Measurements from ENCODE around the gene NCEH1.
"Not testable (repeated sequence)": the region's sequence is repeated elsewhere in the genome, so short reads cannot be mapped to it uniquely, and the experiment has no call there.

Gene NCEH1

DNA sequence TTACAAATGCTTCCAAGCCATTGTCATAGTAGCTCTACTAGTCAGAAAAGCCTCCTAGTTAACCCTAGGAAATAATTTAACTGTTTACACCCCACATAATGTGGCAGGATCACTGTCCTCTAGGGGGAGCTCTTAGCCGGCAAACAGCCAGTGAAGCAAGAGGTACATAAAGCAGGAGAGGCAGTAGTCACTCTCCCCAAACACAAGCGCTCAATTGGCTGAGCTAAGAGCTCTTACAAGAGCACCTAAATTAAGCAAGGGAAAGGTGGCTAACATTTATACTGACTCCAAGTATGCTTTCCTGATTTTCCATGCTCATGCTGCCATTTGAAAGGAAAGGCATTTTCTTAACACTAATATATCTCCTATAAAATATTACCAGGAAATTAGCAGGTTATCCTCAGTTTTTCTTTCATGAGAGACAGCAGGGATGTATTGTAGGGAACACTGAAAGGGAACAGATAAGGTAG, 37.6 kb downstream of the NCEH1 start:
- DNase-seq = peak; percentile 76

DNA sequence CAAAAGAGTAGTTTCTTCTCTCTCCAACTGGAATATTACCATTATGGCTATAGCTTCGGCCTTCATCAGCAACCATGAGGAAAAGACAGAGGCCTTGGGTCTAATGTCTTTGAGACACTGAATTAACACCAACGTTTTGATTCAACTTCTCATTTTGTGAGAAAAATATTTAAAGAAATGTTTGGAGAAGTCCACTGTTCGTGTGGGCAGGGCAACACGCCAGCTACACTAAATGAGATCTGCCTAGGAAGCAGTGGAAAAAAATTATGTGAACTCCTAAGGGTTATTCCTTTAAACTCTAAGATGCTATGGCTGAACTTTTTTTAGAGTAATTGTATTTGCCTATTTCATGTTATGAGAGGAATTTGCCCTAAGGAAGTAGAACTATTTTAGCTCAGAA, 41.8 kb downstream of the NCEH1 start:
- DNase-seq = no peak

DNA sequence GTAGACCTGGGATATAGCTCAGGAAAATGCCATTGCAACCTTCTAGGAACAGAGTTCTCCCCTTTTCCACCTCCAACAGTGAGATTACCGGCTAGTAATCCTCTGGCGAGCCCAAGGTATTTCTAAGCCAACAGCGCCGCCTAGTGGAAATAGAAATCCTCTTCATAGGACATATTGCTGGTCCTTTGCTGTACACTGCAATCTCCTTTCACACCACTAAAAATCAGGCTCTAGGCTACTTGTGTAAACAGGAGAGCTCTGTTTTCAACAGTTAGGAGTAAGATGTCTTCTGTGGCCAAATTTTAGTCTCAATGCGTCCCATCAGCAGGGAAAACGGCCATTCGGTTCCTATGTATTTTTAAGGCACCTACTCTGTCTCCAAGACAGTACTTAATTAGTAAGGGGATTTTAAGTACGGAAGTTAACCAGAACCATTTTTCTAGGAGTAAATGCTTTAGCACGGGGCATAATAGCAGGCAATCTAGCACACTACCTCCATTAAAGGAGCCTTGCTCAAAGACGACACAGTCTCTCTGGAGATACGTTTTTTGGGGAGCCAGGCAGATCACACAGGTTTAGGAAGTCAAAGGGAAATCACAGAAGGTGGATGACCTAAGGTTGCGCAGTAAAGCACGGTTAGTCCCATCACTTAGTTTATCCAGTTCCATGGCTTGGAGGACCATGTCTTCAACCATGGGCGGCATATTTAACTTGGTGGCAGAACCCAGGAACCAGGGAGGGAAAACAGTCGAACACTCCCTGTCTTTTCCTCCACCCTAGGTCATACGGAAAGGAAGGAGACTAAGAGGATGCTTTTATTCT, 43.8 kb downstream of the NCEH1 start:
- peak; percentile 77 for DNase-seq

DNA sequence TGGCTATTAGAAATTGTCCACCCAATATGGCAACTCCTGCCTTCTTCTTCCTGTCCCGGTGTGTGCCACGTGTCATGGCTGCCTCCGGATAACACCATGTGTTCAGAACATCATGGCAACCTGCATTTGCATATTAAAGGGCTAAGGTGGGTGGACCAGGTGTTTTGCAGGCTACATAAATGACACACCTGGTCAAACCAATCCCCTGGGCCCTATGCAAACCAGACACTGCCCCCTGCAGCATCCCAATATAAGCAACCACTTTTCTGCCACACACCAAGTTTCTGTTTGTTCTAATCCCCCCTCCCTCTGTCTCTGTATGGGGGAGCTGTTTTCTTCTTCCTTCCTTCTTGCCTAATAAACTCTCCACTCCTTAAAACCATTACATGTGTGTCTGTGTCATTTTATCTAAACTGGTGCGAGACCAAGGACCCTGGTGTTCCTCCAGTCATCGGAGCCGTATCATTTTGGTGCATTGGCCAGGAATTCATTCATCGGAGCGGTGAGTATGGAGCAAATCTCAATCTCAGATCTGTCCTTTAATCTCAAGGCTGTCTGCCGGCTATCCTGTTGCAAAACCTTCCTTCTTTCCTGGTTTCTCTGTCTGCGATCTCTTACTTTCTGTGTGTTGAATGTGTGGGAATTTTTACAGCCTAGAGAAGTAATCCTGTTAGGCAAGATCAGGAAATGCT, 44.5 kb downstream of the NCEH1 start:
- no peak for DNase-seq

DNA sequence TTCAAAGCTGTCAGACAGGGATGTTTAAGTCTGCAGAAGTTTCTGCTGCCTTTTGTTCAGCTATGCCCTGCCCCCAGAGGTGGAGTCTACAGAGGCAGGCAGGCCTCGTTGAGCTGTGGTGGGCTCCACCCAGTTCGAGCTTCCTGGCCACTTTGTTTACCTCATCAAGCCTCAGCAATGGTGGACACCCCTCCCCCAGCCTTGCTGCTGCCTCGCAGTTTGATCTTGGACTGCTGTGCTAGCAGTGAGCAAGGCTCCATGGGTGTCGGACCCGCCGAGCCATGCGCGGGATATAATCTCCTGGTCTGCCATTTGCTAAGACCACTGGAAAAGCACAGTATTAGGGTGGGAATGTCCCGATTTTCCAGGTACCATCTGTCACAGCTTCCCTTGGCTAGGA, 45.4 kb downstream of the NCEH1 start:
- DNase-seq = not testable (repeated sequence)

DNA sequence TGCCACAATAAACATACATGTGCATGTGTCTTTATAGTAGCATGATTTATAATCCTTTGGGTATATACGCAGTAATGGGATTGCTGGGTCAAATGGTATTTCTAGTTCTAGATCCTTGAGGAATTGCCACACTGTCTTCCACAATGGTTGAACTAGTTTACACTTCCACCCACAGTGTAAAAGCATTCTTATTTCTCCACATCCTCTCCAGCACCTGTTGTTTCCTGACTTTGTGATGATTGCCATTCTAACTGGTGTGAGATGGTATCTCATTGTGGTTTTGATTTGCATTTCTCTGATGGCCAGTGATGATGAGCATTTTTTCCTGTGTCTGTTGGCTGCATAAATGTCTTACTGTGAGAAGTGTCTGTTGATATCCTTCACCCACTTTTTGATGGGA, 50.4 kb downstream of the NCEH1 start:
- DNase-seq = not testable (repeated sequence)

DNA sequence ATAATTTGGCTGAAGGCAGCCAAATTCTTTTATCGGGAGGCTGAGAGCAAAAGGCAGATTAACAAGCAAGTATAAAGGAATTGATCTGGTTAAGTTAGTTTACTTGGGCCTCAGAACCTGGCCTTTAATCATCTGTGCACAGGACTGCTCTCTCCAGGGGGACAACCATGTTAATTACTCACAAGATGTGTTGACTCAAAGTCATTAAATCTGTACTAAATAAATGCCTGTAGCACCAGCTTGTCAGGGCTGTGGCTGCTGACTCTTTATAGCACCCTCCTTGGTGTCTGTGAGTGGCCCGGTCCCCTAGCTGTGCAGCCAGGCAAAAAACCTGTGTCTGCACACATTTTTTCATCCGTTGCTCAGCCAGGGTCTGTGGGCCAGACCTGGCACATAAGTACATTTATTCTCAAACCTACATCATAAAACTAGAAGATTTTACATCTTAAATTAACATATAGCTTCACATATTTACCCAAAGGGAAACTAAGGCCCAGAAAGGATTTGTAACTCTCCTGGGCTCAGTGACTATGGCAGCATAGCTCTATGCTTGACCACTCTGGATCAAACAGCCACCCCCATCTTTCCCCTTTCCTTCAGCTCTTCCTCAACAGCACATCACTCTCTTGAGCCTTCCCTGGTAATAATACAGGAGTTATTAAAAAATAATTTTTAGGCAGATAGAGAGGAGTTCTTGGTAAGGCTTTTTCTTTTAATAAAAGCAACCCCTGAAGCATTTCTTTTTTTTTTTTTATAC, 51.4 kb downstream of the NCEH1 start:
- no peak for DNase-seq

DNA sequence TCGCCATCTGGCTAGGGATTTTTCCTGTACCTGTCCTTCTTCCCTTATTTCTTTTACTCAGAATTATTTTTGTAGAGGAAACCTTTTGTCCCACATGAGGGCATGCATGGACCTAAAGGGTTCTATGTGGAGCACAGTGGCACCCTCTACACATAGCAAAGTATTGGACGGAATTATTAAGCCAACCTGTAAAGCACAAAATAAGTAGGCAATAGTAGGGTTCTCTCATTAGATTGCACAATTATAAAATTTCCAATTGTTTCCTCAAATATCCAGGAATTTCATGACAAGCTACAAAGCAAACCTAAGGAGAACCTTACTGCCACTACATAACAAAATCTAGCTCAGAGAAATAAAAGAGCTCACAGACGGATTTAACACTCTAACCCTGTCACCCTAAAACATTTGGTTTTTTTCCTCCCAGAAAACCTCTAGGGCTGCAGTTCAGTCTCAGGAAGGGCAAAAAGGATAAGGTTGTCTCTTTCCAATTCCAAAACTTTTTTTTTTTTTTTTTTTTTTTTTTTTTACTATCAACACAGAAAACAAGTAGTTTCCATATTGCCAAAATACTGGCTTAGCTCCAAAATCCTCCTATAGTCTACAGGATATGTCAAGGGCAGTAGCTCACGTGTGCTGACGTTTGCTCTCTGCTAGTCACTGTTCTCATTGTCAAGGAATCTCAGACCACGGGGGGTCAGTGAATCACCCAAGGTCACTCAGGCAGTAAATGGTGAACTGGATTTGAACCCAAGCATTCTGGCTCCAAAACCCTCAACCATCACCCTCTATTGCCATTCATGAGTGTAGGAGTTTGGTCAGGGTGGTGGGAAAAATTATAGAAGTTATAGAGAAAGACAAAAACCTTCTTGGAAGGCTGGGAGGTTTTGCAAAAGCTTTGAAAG, 52.3 kb downstream of the NCEH1 start:
- peak; percentile 99 for DNase-seq

DNA sequence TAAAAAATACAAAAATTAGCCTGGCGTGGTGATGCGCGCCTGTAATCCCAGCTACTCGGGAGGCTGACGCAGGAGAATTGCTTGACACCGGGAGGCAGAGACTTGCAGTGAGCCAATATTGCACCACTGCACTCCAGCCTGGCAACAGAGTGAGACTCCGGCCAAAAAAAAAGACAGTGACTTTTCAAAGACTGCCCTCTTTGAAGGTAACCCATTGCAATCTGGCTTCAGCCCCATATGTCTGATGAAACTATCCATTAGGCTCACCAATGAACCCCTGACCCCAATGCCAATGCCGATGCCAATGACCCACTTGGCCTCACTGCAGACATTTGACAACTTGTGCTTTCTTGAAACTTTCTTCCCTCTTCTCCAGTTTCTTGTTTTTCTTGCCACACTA, 54.3 kb downstream of the NCEH1 start:
- DNase-seq = no peak

DNA sequence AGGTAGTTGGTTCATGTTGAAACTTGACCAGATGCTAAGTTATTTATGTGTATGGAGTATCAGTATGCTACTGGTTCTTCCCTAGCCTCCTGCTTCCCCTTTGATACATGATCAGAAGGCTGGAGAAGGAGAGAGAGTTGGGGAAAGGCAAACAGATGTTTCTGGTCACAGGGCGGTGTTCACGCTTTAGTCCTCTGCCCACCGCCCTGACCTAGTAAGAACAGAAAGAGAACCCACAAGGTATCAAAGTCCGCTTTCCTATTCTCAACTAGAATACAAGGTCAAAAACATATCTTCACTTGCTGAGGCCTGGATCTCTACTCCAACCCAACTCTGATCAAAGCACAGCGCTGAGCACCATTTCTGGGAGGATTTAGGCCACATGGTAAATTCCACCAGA, 55.5 kb downstream of the NCEH1 start:
- DNase-seq = no peak

DNA sequence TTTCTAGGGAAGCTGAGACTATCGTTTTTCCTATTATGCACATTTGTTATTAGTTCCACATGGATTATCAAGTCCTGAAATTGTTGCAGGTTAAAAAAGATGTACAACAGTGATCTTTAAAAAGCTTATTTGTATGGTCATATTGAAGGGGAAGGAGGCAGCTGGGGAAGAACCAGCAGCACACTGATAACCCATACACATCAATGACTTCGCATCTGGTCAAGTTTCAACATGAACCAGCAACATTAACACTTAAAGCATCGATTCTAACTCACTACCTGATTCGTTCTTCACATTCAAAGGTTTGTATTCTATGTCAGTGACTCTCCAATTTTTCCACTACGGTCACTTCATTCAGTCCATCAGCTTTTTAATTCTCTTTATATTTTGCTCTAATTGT, 56.4 kb downstream of the NCEH1 start:
- DNase-seq = no peak

DNA sequence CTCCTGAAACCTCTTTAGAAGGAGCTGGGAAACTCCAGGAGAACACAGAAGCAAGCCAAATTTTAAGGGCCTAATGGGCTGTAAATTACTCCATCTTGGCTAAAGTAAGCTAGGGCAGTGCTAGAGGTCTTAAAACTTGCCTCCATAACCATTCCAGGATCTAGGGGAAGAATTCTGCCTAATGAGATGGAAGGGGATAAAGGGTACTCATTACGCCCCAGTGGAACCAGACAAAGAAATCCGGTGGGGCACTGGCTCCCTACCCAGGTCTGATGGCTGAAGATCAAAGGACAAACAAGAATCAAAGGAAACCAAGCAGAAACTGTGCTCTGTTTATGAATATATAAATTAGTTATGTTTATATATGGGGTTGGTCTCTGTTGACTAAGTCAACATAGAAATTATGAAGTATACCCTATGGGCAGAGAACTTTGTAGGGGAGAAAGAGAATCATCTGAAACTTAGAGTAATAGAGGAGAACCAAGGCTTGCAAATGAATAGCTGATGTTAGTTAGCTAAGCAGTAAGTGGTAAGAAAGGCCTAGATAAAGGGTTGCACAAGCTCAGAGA, 57.8 kb downstream of the NCEH1 start:
- no peak for DNase-seq

DNA sequence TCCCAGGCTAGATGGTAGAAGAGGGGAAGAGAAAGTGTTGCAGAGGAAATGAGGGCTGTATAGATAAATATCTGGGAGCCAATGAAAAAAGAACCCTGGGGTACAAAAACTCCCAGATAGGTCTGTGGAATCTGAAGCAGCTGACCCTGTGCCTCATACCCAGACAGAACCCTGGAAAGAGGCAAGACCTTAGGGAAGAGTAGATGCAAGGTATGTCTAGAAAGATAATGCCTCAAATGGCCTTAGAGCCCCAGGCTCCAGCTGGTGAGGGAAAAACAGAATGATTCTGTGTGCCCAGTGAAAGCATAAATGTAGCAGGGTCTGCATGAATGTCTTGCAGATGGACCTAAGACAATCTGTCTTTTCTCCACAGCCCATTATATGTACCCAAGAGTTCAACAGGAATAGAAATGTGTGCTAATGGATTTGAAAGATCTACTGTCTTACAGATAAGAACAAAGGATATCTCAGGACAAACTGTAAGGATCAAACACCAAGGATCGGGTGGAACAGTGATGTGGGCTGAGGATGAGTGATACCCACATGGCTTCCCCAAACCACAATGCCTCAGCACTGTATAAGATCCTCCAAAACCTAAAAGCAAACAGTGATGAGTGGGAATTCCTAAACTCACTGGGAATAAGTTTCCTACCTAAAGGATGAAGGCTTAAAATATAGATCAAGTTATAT, 58.8 kb downstream of the NCEH1 start:
- no peak for DNase-seq

DNA sequence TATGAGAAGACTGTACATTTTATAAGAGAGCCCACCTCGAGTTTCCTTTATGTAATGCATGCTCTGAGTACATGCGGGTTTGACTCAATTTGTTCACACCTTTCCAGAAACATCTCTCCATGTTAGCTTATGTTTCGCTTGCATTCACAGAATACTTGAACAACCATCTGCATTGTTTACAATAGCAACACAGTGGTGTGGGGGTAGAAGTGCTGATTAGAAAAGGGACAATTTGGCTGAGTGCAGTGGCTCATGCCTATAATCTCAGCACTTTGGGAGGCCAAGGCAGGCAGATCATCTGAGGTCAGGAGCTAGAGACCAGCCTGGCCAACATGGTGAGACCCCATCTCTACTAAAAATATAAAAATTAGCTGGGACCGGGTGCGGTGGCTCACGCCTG, 60.9 kb downstream of the NCEH1 start:
- peak; percentile 36 for DNase-seq

DNA sequence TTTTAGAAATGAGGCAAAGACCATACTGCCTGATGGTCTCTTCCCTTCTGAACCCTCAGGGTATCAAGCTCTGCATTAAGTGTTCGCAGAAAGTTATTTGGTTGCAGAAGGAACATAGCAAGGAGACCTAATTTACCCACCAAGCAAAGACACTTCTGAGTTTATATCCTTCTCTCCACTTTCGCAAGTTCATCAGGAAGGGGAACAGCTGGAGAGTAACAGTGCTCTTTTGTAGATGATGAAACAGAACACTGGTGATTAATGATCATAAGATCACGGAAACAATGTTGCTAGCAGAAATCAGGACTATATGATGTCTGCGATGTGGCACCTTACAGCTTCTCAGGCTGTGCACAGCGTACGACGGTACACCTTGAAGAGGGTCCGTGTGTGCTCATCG, 62.1 kb downstream of the NCEH1 start:
- DNase-seq = no peak

DNA sequence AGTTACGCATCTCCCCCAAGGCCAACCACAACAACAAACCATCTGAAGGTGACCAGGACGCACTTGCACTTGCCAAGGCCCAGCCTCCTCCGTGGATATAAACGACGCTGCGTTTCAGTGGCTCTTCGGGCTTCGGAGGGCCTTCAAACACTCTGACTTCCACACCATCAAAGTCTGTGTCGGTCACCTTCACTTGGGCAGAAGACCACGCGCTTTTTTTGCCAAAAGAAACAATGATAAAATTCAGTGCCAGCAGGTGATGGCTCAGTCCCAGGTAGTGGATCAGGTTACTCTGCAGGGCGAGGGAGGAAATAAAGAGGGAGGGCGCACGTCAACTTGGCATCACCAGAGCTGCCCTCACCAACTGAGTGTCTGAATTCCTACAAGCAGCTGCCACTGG, 63.0 kb downstream of the NCEH1 start:
- no peak for DNase-seq

DNA sequence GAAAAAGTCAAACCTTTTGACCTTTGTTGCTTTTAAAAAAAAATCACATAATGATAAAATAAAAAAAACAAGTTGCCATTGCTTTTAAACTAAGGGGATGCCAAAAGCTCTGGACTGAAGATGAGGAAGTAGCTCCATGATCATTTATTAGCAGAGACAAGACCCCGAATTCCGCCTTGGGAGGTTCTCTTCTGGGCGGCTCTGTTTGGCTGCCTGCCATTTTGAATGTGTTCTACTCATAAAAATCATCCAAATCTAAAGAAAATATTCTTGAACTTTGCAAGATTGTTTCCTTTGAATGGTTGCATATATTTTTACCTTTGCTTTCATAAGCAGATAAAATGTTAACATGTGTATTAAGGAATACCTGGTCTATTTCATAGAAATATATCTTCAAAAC, 63.8 kb downstream of the NCEH1 start:
- DNase-seq = no peak

DNA sequence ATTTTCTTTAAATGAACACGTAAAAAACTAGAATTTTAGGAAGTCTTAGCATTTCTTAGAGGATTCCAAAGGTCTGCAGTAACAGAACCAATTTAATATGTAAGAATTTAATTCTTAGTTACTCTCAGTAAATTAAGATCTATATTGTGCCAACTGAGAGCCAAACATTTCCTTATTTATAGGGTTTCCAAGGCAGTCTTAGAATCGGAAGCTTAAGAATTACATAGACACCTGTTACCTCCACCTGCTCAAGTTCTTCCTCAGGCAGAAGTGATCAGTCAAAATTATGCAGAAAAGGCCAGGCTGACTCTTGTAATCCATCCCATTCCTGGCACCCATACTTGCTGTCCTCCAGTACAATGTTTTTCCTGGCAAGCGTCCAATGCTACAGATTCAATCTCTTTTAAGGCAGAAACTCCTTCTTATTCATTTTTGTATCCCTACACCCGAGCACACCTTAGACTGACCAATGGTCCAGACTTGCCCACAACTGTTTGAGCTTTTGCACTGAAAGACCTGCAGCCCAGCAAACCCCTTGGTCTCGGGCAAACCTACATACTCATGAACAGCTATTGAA, 64.3 kb downstream of the NCEH1 start:
- DNase-seq = peak; percentile 60

DNA sequence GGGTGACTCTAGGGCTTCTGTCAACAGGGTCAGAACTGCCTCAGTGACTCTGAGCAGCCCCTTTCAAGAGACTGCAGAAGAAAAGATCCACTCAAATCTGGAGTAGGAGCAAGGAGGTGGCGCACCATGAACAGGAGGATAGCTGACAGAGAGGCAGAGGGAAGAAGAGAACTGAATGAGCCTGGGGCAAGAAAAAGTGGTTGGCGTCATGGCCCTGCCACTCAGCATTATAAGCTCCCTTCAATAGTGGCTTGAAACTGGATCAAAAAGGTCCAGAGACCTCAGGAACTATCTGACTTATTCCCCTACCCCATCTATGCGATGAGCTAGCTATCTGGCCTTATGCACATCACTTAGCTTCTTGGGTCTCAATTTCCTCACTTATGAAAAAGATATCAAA, 66.6 kb downstream of the NCEH1 start:
- no peak for DNase-seq

DNA sequence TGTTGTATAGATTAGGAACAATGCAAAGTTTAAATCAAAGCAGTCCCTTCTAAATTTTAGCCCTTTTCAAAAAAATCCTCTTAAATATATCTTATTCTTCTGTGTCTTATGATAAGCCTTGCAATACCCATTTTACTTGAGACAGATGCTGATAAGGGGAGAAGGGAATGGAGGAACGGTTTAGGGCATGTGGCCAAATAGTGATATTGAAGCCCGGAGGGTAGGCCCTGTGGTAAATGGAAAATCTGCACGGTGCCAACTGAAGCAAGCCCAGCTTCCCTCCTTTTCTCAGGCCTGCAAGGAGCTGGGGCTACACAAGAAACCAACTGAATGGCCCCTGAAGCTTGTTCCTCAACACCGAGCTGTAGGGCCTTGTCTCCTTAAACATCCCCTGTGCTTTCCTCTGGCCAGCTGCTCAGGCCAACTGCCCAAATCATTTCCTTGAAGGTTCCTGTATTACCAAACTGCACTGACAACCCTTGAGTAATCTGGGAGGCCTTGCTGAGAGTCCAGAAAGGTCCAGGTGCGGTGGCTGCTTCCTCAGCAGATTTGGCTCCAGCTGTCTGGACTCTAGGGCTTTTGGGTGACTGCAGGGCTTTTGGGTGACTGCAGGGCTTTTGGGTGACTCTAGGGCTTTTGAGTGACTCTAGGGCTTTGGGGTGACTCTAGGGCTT, 67.2 kb downstream of the NCEH1 start:
- DNase-seq = no peak

DNA sequence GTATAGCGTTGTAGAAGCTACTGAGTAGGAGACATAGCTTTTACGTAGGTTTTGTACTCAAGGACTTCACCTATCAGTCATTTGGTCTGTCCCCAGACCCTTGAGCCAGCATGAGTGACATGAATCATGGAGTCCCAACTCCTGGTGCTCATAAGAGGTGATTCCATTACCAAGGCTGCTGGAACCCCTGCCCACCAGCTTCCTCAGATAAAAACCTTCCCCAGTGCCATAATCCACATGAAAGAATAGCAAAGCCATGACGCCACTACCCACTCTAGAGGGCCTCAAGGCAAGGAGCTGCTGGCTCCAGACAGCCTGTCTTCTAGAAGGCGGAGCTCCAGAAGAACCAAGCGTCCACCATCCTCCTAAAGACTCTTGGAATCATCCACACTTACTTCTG, 69.6 kb downstream of the NCEH1 start:
- no peak for DNase-seq
